ENCODE data around the gene EMSY.
A peak's percentile ranks its signal among the peaks of the same experiment; 100 is the strongest.
"Not testable (repeated sequence)": the region's sequence is repeated elsewhere in the genome, so short reads cannot be mapped to it uniquely, and the experiment has no call there.

The EMSY gene

GRCh38 chr11:76444384-76445120 is at the start of gene EMSY:
TSS of gene EMSY (plus strand) at chr11:76445018. CDS start at chr11:76446939, 1,921 bp downstream.
- DNase-seq (ENCODE audit: low read depth in 3 of 3), result peak; percentile 71 to 83 (median 81)

DNA sequence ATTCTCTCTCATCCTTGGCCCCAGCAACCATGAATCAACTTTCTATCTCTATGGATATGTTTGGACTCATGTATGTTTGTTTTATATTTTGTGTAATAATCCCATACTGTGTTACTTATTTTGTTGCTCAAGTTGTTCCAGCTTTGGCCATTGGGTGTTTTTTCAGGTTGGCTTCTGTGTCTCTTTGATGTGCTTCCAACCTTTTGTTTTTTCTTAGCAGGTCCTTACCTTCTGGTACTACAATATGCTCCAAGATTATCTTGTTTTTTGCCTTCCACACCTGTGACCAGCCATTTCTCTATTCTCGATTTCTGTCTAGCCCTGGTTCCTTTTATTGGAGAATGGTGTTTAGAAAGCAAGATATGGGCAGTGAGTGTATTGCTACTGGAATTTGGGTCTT is 49.5 kb upstream of the EMSY start:
- DNase-seq (ENCODE audit: low read depth in 3 of 3), result no peak

DNA sequence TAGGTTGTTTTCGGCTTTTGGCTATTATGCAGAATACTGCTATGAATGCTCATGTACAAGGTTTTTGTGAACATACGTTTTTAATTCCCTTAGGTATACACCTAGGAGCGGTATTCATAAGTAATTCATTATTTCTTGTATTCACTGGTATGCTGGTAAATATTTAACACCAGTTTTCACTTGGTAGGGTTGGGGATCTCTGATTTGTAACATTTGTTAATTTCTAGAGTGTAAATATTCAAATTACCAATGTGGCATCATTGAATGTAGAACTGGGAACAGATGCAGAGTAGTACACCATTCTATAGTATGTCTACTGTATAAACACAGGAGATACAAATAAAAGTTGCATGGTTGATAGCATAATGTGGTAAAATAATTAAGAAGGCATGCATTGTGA is 47.4 kb upstream of the EMSY start:
- no peak for DNase-seq (ENCODE audit: low read depth in 3 of 3)

DNA sequence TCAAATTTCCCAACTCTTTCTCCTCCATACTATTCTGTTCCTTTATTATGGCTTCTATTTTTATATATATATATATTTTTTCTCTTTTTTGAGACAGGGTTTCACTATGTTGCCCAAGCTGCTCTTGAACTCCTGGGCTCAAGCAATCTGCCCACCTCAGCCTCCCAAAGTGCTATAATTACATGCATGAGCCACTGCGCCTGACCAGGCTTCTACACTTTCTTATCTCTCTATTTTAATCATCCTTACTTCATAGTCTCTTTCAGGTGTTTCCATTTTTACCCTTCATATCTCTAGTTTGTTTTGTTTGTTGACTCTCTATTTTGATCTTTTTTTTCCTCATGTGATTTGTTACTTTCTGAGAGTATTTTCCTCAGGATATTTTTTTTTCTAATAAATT is 43.9 kb upstream of the EMSY start:
- DNase-seq (ENCODE audit: low read depth in 3 of 3), result no peak

- DNase-seq (ENCODE audit: low read depth in 3 of 3), result not testable (repeated sequence)
These were observed 43.3 kb upstream of the EMSY start for GRCh38 chr11:76401484-76401883.

- no peak for DNase-seq (ENCODE audit: low read depth in 3 of 3)
These were observed 38.5 kb upstream of the EMSY start for GRCh38 chr11:76406359-76406758.

GRCh38 chr11:76408171-76408965 is 36.5 kb upstream of the EMSY start:
- no peak for DNase-seq (ENCODE audit: low read depth in 3 of 3)

GRCh38 chr11:76410851-76411357 is 33.9 kb upstream of the EMSY start:
- no peak for DNase-seq (ENCODE audit: low read depth in 3 of 3)

GRCh38 chr11:76415073-76415472 is 29.7 kb upstream of the EMSY start:
- no peak for DNase-seq (ENCODE audit: low read depth in 3 of 3)

DNA sequence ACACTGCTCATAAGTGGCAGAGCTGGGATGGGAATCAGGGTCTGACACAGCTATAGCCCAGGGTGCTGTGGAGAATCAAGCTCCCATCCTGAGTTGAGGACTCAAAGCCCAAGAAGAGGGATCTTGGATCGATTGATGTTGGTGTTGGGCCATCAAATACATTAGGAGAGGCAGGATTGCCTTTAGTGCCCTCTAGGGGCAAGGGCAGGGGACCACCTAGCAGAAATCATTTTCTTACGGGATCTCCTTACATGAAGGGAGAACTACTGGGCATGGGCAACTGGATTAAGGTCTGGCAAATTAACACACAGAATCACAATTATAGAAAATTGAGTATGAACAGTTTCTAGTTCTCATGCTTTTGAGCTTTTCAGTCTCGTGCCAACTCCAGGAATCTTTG is 24.9 kb upstream of the EMSY start:
- DNase-seq (ENCODE audit: low read depth in 3 of 3), result no peak

- no peak for DNase-seq (ENCODE audit: low read depth in 3 of 3)
These were observed 20.4 kb upstream of the EMSY start for GRCh38 chr11:76424379-76424778.

DNA sequence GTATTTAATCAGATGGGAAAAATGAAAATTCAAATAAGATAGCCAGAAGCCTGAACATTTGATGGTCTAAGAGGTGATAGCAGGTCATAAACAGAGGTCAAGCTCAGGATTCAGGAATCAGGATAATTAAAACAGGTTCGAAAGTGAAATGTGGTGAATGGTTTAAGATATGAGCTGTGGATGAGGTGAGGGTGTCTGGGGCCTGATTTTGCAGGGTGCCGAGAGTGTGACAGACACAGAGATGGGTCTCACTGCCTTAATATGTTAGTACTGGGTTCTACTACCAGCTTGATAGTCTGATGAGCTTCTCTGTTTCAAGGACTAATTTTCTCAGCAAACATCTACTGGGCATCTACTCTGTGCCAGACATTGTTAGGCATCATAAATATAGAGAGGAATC is 19.9 kb upstream of the EMSY start:
- no peak for DNase-seq (ENCODE audit: low read depth in 3 of 3)

DNA sequence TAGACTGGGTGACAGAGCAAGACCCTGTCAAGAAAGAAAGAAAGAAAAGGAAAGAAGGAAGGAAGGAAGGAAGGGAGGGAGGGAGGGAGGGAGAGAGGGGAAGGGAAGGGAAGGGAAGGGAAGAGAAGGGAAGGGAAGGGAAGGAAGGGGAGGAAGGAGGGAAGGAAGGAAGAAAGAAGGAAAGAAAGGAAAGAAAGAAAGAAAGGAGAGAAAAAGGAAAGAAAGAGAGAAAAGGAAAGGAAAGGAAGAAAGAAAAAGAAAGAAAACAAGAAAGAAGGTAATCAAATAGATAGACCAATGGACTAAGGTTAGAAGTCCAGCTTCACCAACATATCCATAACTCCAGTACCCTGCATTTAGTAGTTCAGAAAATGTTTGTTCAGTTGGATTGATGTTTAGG is 18.2 kb upstream of the EMSY start:
- DNase-seq (ENCODE audit: low read depth in 3 of 3), result no peak

DNA sequence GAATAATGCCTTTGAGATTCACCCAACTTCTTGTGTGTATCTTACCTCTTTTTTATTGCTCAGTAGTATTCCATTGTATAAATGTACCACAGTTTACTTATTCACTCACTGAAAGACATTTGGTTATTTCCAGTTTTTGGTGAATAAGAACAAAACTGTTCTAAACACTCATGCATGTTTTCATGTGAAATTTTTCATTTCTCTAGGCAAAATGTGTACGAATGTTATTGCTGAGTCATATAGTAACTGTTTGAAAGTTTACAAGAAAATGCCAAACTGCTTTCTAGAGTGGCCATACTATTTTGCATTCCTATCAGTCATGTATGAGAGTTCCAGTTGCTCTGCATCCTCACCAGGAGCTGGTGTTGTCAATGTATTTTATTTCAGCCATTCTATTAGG is 8.8 kb upstream of the EMSY start:
- DNase-seq (ENCODE audit: low read depth in 3 of 3), result no peak

DNA sequence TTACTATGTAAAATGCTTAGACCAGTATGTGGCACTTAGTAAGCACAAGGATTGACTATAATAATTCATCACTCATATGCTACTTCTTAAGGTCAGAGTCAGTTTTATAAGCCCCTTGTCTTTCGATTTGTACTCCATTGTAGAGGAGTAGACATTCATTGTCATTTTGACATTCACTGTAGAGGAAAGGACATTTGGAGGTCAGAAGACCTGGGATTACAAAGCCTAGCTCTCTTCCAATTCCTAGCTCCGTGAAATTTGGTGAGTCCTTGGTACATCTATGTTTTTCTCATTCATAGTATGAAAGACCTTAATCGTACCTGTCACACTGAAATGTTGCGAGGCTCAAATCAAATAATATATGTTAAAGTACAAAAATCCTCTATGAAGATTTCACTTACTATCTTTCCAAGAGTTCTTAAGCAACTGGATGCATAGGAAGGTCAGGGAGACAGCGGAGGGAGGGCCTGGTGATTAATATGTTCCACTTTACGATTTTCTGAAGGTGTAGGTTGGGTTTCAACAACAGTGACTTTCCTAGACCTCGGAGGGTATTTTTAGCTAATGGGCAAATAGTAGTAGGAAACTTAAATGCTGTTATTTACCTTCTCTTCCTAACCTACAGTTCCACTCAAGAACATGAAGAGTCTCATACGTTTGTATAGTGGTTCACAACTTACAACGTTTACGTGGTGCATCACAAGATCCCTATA is 1.4 kb upstream of the EMSY start:
- DNase-seq (ENCODE audit: low read depth in 3 of 3), result no peak

- no peak for DNase-seq (ENCODE audit: low read depth in 3 of 3)
These were observed 794 bp upstream of the EMSY start for GRCh38 chr11:76444065-76444383.

DNA sequence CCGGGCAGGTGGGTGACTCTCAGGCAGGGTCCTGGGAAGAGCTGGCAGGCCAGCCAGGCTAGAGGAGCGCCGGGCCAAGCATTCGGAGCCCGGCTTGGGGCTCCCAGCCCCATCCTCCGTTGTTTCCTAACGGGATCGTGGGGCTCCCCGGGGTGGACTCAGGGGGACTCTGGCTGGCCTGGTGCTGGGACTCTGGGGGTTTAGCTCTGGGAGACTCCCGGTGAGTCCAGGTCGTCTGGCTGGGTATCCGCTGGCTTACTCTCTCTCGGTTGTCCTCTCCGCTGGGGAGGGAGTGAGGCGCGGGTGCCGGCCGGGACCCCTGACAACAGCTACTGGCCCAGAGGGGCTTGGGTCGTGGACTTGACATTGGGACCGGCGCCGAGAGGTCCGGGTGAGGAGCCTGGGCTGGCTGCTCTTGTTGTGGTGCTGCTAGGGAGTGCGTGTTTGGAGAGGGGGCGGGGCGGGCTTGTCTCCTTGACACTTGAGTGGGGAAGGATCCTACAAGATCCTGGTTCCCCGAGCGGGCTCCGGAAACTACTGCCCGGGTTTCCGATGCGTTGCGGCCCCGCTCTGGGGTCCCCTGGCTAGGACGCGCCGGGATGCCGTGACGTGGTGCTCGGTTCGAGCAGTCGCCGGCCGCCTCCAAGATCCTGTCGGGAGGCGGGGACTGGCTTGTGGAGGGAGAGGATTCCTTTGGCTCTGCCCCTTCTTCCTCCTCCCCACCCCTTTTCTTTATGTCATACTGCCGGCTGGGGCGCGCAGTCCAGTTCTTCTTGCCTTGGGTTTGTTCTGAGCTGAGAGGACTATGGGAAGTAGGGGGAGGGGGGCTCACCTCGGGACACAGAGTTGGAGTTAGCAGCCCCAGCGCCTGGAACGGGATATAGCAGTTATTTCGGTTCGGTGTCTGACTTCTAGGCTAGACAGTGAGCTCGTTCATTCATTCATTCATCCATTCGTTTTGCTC is 585 bp downstream of the EMSY start:
- peak; percentile 8 to 22 (median 9) for DNase-seq (ENCODE audit: low read depth in 3 of 3)

DNA sequence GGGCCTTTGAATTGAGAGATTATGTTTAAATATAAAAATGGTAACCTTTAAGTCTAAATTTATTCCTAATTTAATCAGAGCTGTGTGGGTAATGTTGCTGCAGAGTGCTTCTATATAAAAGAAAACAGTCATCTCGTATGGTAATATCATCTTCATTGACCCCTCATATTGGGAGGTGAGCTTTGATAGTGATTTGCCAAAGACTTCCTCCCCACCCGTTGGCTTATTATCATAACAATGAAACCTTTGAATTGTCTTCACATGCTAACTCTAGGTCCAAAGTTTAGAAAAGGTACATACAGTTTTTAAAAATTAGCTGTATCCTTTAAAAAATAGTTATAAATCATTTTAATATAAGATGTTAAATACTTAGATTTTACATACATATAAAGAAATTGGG is 3.7 kb downstream of the EMSY start:
- DNase-seq (ENCODE audit: low read depth in 3 of 3), result no peak

- DNase-seq (ENCODE audit: low read depth in 3 of 3), result no peak
These were observed 8.4 kb downstream of the EMSY start for GRCh38 chr11:76453248-76453647.

- DNase-seq (ENCODE audit: low read depth in 3 of 3), result no peak
These were observed 10.5 kb downstream of the EMSY start for GRCh38 chr11:76455331-76455730.

DNA sequence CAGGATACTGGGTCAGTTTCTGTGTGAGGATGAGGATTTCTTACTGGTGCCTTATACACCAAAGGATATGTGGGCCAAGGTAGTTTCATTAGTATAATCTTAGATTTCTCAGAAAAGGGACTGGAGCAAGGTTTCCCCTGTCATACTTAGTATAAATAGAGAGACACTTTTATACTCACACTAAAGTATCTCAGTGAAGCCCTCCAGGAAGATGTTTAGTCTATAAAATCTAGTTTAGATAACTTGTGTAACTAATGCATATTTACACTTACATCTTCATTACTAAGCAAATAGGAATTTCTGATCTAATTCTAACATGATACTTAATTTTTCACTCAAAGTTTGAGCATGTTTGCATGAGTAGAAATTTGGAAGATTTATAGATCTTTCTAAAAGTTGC is 11.1 kb downstream of the EMSY start:
- DNase-seq (ENCODE audit: low read depth in 3 of 3), result no peak

Data from stimulated activated CD4-positive, alpha-beta T cell treated with anti-CD3 and anti-CD28 coated beads, TNF-alpha, amount 100 ng/mL, for 4 hours (primary cell).